Tibial artery (tissue), 4 donors: ENCODE results near the gene IGF2BP2.

Experiments
- DNase-seq, 2 donors: peaks; one replicate each; pipeline ENCODE4 v3.0.0-alpha.2; 2019
- H3K27ac ChIP-seq, 2 donors: fragments of 200-600 bp; sonication (generic) in 1 of 2; 1 replicate in 1 of 2; 2 replicates in 1 of 2; pipeline ENCODE4 v1.5.1; 2018 to 2019; ENCODE audit warnings: mild to moderate bottlenecking in 1 of 2
- H3K27me3 ChIP-seq, 2 donors: fragments of 200-600 bp; sonication (generic) in 1 of 2; one replicate each; pipeline versions ENCODE4 v1.5.1 to v1.6.0; 2016 to 2019
- H3K36me3 ChIP-seq, 3 donors: fragments of 200-600 bp; sonication (generic) in 2 of 3; one replicate each; pipeline ENCODE4 v1.5.1; 2016 to 2019; ENCODE audit warnings: mild to moderate bottlenecking in 2 of 3
- H3K4me1 ChIP-seq, 4 donors: fragments of 200-600 bp; sonication (generic) in 2 of 4; 1 replicate in 3 of 4; 2 replicates in 1 of 4; pipeline ENCODE4 v1.5.1; 2016 to 2019
- H3K4me3 ChIP-seq, 2 donors: fragments of 200-600 bp; sonication (generic) in 1 of 2; 1 replicate in 1 of 2; 2 replicates in 1 of 2; pipeline ENCODE4 v1.5.1; 2018 to 2019; ENCODE audit warnings: mild to moderate bottlenecking in 2 of 2
- H3K9me3 ChIP-seq, 3 donors: fragments of 200-600 bp; sonication (generic) in 1 of 3; one replicate each; pipeline ENCODE4 v1.5.1; 2016 to 2019
- intact Hi-C: fragments of 100-400 bp; cut with DNase I; formaldehyde crosslinking; loops from one replicate; pipeline ENCODE4 v1.15.0; 2023; ENCODE audit warnings: low total_unique reads
- TF ChIP-seq, protein P1 (sequence below), 2 experiments: fragments of 200-600 bp in 1 of 2; fragments of 450-650 bp in 1 of 2; IDR thresholded peaks; one replicate each; pipeline ENCODE4 v1.5.1; 2017 to 2019; ENCODE audit warnings: antibody characterized with exemption in 2 of 2, mild to moderate bottlenecking in 1 of 2, moderate library complexity in 1 of 2

The IGF2BP2 gene

DNA sequence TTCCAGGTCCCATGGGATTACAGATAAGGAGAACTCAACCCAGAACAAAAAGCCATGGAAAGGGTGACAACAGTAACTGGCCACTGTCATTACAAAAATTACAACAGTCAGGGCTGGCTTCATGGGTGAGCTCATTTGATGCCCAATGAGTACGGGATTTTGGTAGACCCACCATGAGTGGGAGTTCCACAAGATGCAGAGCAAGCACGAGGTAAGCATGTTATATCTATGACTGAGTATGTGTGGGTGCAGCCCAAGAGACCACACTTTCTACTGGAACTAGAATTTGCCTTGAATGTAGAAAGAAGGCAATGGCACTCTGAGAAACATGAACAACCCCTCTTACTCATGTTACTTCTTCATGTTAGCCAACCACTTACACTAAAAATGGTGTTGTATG lies 83.3 kb downstream of the IGF2BP2 start:
- H3K36me3 ChIP-seq = no peaks in the 10 kb centered on the region
- H3K4me3 ChIP-seq = no peak overlapping the region
- no peak for DNase-seq
- H3K27me3 ChIP-seq = peaks cover 0 to 5% of the 10 kb centered on the region in 2 donors
- TF ChIP-seq, protein P1, sequence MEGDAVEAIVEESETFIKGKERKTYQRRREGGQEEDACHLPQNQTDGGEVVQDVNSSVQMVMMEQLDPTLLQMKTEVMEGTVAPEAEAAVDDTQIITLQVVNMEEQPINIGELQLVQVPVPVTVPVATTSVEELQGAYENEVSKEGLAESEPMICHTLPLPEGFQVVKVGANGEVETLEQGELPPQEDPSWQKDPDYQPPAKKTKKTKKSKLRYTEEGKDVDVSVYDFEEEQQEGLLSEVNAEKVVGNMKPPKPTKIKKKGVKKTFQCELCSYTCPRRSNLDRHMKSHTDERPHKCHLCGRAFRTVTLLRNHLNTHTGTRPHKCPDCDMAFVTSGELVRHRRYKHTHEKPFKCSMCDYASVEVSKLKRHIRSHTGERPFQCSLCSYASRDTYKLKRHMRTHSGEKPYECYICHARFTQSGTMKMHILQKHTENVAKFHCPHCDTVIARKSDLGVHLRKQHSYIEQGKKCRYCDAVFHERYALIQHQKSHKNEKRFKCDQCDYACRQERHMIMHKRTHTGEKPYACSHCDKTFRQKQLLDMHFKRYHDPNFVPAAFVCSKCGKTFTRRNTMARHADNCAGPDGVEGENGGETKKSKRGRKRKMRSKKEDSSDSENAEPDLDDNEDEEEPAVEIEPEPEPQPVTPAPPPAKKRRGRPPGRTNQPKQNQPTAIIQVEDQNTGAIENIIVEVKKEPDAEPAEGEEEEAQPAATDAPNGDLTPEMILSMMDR (IDR thresholded peaks at IDR 0.05) = no peak
- H3K4me1 ChIP-seq = no peaks in the 10 kb centered on the region
- no peak overlapping the region for H3K27ac ChIP-seq
- intact Hi-C loops = no loop called here
- H3K9me3 ChIP-seq = no peaks in the 10 kb centered on the region

DNA sequence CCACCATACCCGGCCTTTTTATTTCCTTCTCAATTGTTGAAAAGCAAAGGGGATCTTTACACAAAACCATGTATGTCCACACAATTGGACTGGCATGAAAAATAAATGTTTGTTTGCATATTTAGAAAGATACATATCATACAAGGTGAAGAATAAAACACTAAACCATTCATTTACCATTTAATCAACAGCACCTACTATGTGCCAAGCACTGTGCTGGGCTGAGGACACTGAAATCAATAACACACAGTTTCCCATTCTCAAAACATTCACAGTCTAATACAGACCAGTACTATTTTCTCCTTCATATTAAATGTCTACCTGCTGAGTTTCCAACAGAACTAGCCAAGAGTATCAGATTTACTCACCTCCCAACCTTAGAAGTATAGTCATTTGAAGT lies 84.7 kb downstream of the IGF2BP2 start:
- intact Hi-C loops = no loop called here
- TF ChIP-seq, protein P1 (IDR thresholded peaks at IDR 0.05) = no peak

DNA sequence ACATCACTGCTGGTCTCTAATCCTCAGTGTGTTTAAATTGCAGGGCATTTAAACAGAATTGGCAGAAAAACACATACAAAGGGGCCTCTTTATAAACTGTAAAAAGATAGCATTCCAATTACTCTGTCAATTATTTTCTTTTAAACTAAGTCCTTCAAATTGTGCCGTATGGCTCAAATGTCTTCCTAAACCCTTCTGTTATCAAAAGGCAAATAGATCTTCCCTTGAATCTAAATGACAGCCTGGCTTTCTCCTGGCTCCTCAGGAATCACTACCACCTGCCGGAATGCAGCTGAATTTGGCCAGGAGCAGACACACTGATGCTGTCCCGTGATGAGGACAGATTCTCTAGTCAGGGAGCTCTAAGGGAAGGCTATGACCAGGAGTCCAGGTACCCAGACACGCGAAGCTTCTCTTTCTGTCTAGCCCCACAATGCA lies 85.6 kb downstream of the IGF2BP2 start:
- no peak overlapping the region for H3K27ac ChIP-seq
- H3K9me3 ChIP-seq = no peaks in the 10 kb centered on the region
- DNase-seq = no peak
- H3K4me1 ChIP-seq = no peaks in the 10 kb centered on the region
- no peak overlapping the region for H3K4me3 ChIP-seq
- TF ChIP-seq, protein P1 (IDR thresholded peaks at IDR 0.05) = no peak
- no peaks in the 10 kb centered on the region for H3K27me3 ChIP-seq
- intact Hi-C loops = no loop called here
- H3K36me3 ChIP-seq = no peaks in the 10 kb centered on the region

More for the DNA sequence above, 84.7 kb downstream of the IGF2BP2 start:
- Histone ChIP-seq H3K27me3 (no peaks in the 10 kb centered on the region), H3K27ac (no peak overlapping the region), H3K9me3 (no peaks in the 10 kb centered on the region), H3K4me3 (no peak overlapping the region), H3K36me3 (no peaks in the 10 kb centered on the region), H3K4me1 (no peaks in the 10 kb centered on the region)
- no peak for DNase-seq

DNA sequence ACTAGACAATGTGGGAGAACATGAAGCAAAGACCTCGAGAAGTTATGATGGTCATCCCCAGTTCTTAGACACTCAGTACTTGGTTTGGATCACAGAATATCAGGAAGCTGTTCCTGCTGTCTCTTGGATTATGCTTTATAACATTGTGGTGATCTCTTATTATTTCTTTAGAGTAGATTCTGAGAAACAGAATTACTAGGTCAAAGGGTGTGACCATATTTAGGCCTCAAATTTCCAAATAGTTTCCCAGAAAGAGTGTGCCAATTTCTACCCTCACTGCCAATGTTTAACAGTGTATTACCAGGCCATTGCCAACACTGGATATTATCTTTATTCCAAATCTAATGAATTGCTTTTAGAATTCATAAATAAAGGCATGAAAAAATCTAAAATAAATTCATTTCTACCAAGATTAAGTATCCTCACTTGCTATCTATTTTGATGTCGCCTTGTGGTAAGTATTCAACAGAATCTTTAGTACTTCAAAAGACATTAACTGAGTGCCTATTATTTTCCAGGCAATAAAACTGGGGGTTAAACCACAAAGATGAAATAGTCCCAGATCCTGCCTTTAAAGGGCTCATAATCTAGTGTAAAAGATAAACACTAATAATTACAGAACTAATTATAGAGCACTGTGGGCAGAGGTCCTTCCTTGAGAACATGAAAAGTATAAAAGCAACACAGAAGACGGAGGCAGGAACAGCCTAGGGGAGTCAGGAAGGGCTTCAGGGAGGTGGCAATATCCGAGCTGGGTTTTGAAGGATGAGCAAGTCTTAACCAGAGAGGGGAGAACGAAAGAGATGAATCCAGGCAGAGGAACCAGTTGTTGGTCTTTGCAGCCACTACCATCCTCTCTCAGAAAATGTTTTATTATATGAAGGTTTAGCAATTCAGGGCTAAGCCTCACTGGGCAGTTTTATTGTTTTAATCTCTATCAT lies 86.8 kb downstream of the IGF2BP2 start:
- DNase-seq = no peak
- H3K27me3 ChIP-seq = no peaks in the 10 kb centered on the region
- no peaks in the 10 kb centered on the region for H3K9me3 ChIP-seq
- intact Hi-C loops = no loop called here
- TF ChIP-seq, protein P1 (IDR thresholded peaks at IDR 0.05) = no peak
- no peak overlapping the region for H3K4me3 ChIP-seq
- H3K36me3 ChIP-seq = no peaks in the 10 kb centered on the region
- no peak overlapping the region for H3K27ac ChIP-seq
- no peaks in the 10 kb centered on the region for H3K4me1 ChIP-seq

DNA sequence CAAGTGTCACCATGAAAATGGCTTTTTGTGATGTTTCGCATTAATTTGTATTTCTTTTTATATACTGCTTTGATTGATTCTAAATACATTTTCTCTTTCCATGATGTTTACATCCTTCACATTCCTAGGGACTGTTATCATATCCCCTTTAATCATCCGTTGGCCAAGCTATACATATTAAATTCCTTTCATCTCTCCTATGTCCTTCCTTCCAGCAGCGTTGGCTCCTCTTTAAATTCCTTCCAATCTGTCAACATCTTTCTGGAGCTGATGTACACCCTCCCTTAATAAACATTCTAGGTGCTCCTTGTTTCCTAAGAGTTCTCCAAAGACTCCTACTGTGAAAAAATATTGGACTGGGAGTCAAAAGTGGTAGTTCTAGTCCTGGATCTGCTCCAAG lies 87.8 kb downstream of the IGF2BP2 start:
- Histone ChIP-seq H3K4me1 (no peaks in the 10 kb centered on the region), H3K27ac (no peak overlapping the region), H3K36me3 (no peaks in the 10 kb centered on the region), H3K9me3 (no peaks in the 10 kb centered on the region), H3K27me3 (no peaks in the 10 kb centered on the region), H3K4me3 (no peak overlapping the region)
- DNase-seq = no peak
- TF ChIP-seq, protein P1 (IDR thresholded peaks at IDR 0.05) = no peak
- intact Hi-C loops = no loop called here
